Endothelial cell of umbilical vein (primary cell): ENCODE data around the gene IPPK. TPM values are rescaled to one million over a fixed set of nuclear protein-coding genes. Genes with fewer than 3 reads are reported as not detected.

Experiments
- BruUV-seq: library from RNA; stranded (reverse); fragments of 400-500 nt; replicated peaks from 2 replicates; lab custom pipeline; 2021; lab: Mats Ljungman, UMichigan
- CTCF ChIA-PET: fragments of 300-600, 350-600 bp; sonication (Branson Sonifier 250); formaldehyde crosslinking; loops from one replicate; lab custom pipeline; 2021; ENCODE audit warnings: antibody characterized with exemption, inconsistent platforms; lab: Charles Lee
- POLR2A ChIA-PET: fragments of 300-600, 350-600 bp; sonication (Branson Sonifier 250); formaldehyde crosslinking; loops from one replicate; lab custom pipeline; 2021; ENCODE audit warnings: antibody characterized with exemption, inconsistent platforms; lab: Charles Lee
- DNase-seq: peaks from one replicate; pipeline ENCODE4 v3.0.0-alpha.2; 2011; ENCODE audit warnings: low read depth, low spot score
- FAIRE-seq: peaks from 2 replicates; lab custom pipeline; 2011; peaks lifted over from hg19 to GRCh38; lab: Jason Lieb, UNC
- H2AFZ ChIP-seq: 2 replicates; pipeline ENCODE4 v1.6.0; 2012; ENCODE audit warnings: low read depth, low read length, control low read depth, inconsistent platforms
- H3K27ac ChIP-seq: 2 replicates; pipeline ENCODE4 v1.5.1; 2011; ENCODE audit warnings: low read depth, mild to moderate bottlenecking, control low read depth, low read length, moderate library complexity; ENCODE audit not compliant: insufficient read depth
- H3K27me3 ChIP-seq, 2 experiments: 2 replicates each; pipeline versions ENCODE4 v1.6.0 to v1.6.1; 2011; ENCODE audit warnings: low read length in 2 of 2, mixed read lengths in 1 of 2; ENCODE audit not compliant: control insufficient read depth in 2 of 2, insufficient read depth in 2 of 2
- H3K36me3 ChIP-seq, 2 experiments: 2 replicates in 1 of 2; 3 replicates in 1 of 2; pipeline ENCODE4 v1.5.1; 2011; ENCODE audit warnings: low read length in 2 of 2, mild to moderate bottlenecking in 1 of 2, moderate library complexity in 1 of 2; ENCODE audit not compliant: control insufficient read depth in 2 of 2, insufficient read depth in 2 of 2; ENCODE audit errors: extremely low read depth in 1 of 2
- H3K4me1 ChIP-seq: 3 replicates; pipeline ENCODE4 v1.5.1; 2011; ENCODE audit warnings: mild to moderate bottlenecking, low read length; ENCODE audit not compliant: control insufficient read depth, insufficient read depth; ENCODE audit errors: extremely low read depth
- H3K4me2 ChIP-seq: 2 replicates; pipeline ENCODE4 v1.6.1; 2011; ENCODE audit warnings: low read length, control low read depth, mixed read lengths; ENCODE audit not compliant: insufficient read depth
- H3K4me3 ChIP-seq, 3 experiments: fragments of 200-600 bp in 1 of 3; sonication (generic), shearing (Covaris generic) in 1 of 3; replicated peaks in 1 of 3; 2 replicates each; pipeline ENCODE4 v1.5.1; 2011 to 2016; ENCODE audit warnings: control low read depth in 3 of 3, low read length in 3 of 3, mild to moderate bottlenecking in 2 of 3, inconsistent platforms in 1 of 3, low read depth in 1 of 3, moderate library complexity in 1 of 3; ENCODE audit not compliant: insufficient read depth in 1 of 3
- H3K79me2 ChIP-seq: 2 replicates; pipeline ENCODE4 v1.6.0; 2012; ENCODE audit warnings: low read length, inconsistent platforms; ENCODE audit not compliant: control insufficient read depth, insufficient read depth
- H3K9ac ChIP-seq: replicated peaks from 2 replicates; pipeline ENCODE3; 2011; ENCODE audit warnings: low read length, control low read depth; ENCODE audit not compliant: insufficient read depth; ENCODE audit errors: extremely low read depth
- H3K9me1 ChIP-seq: replicated peaks from 3 replicates; pipeline ENCODE4 v1.6.0; 2011; ENCODE audit warnings: mild to moderate bottlenecking, low read length; ENCODE audit not compliant: control insufficient read depth, insufficient read depth; ENCODE audit errors: extremely low read depth
- H3K9me3 ChIP-seq: replicated peaks from 2 replicates; pipeline ENCODE4 v1.5.1; 2012; ENCODE audit warnings: low read length, inconsistent platforms; ENCODE audit not compliant: control insufficient read depth, insufficient read depth
- H4K20me1 ChIP-seq: replicated peaks from 2 replicates; pipeline ENCODE3; 2011; ENCODE audit warnings: mild to moderate bottlenecking, low read length; ENCODE audit not compliant: control insufficient read depth, insufficient read depth; ENCODE audit errors: extremely low read depth
- EZH2 ChIP-seq: IDR thresholded peaks from 2 replicates; pipeline ENCODE4 v1.6.1; 2012; ENCODE audit warnings: borderline replicate concordance, low read depth, mild to moderate bottlenecking, moderate library complexity, low read length, inconsistent platforms; ENCODE audit not compliant: severe bottlenecking
- FOS ChIP-seq: IDR thresholded peaks from 2 replicates; pipeline ENCODE4 v1.6.1; 2011; ENCODE audit warnings: mild to moderate bottlenecking, low read length, moderate library complexity, borderline replicate concordance; ENCODE audit not compliant: insufficient read depth
- GATA2 ChIP-seq: IDR thresholded peaks from 2 replicates; pipeline ENCODE4 v1.7.0; 2011; ENCODE audit warnings: low read depth, mild to moderate bottlenecking, moderate library complexity, mixed read lengths, low read length; ENCODE audit not compliant: insufficient read length, insufficient read depth
- JUN ChIP-seq: IDR thresholded peaks from 2 replicates; pipeline ENCODE4 v1.6.1; 2011; ENCODE audit warnings: borderline replicate concordance, low read depth; ENCODE audit not compliant: insufficient read length, insufficient read depth
- MYC ChIP-seq: IDR thresholded peaks from one replicate; pipeline ENCODE4 v1.6.1; 2011; ENCODE audit warnings: mild to moderate bottlenecking, low read depth, low read length
- POLR2A ChIP-seq: IDR thresholded peaks from 2 replicates; pipeline ENCODE4 v1.6.1; 2012; ENCODE audit warnings: low read depth, mild to moderate bottlenecking, control low read depth, low read length
- POLR2AphosphoS5 ChIP-seq: IDR thresholded peaks from 2 replicates; pipeline ENCODE4 v1.6.1; 2012; ENCODE audit warnings: low read depth, mild to moderate bottlenecking, control low read depth, low read length, moderate library complexity; ENCODE audit not compliant: insufficient read depth
- dilution Hi-C: fragments of 300-500 bp; cut with MboI; formaldehyde crosslinking; loops from one replicate; pipeline ENCODE4 v1.15.0; 2019; ENCODE audit warnings: low sequenced_read_pairs; ENCODE audit not compliant: extremely low pct_ligation_motif_present
- intact Hi-C: fragments of 100-400 bp; cut with micrococcal nuclease; formaldehyde crosslinking; loops from one replicate; pipeline ENCODE4 v1.10.0; 2022
- polyA plus RNA-seq, 4 experiments: library from polyadenylated mRNA; depleted of rRNA in 3 of 4; stranded (reverse) in 3 of 4; unstranded in 1 of 4; fragments of >200 nt; gene quantifications; 2 replicates each; pipeline versions ENCODE4 v1.2.1 to v1.2.3, GENCODE V29; 2011 to 2012; ENCODE audit warnings: missing spikeins in 1 of 4
- total RNA-seq: library from RNA; stranded (reverse); gene quantifications from 2 replicates; pipeline ENCODE4 v1.2.3, GENCODE V29; 2021
- TF ChIP-seq, protein P1 (sequence below): IDR thresholded peaks from 2 replicates; pipeline ENCODE4 v1.6.1; 2011; ENCODE audit not compliant: insufficient read depth, insufficient read length
- TF ChIP-seq, protein P2 (sequence below), 2 donors: IDR thresholded peaks; 1 replicate in 1 of 2; 2 replicates in 1 of 2; pipeline ENCODE4 v1.5.1; 2011; ENCODE audit warnings: low read length in 2 of 2, mild to moderate bottlenecking in 2 of 2, moderate library complexity in 2 of 2, control low read depth in 1 of 2, inconsistent platforms in 1 of 2, low read depth in 1 of 2; ENCODE audit not compliant: insufficient read depth in 1 of 2; ENCODE audit errors: extremely low read depth in 1 of 2

The IPPK gene
- total and polyA plus RNA-seq, 2 donors (not counting 3 experiments of a cell fraction or from before 2014, with no cell fraction given) = 14.0 to 28.0 TPM

DNA sequence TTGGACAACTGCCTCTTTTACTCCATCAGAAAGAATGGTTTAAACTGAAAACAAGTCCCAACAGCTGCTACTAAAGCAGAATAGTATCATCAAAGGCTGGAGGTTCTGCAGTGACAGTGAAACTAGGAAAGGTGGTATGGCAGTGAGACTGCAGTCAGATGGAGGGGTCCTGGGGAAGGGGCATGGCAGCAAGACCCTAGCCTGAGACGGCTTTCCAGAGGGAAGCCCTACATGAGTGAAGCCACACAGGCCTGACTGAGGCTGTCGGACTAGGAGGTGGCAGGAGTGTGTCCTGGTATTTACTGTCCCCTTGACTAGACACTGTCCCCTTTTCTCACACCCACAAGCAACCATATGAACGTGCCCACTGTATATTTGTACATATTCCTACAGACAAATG, 40.4 kb upstream of the IPPK start:
- H3K4me3 ChIP-seq = no peak overlapping the region
- no peak overlapping the region for H3K4me2 ChIP-seq
- TF ChIP-seq, protein P1, sequence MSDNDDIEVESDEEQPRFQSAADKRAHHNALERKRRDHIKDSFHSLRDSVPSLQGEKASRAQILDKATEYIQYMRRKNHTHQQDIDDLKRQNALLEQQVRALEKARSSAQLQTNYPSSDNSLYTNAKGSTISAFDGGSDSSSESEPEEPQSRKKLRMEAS = no peak
- no peak for TF ChIP-seq MYC
- no peak for TF ChIP-seq EZH2
- TF ChIP-seq POLR2A = no peak
- no peak for TF ChIP-seq GATA2
- TF ChIP-seq, protein P2, sequence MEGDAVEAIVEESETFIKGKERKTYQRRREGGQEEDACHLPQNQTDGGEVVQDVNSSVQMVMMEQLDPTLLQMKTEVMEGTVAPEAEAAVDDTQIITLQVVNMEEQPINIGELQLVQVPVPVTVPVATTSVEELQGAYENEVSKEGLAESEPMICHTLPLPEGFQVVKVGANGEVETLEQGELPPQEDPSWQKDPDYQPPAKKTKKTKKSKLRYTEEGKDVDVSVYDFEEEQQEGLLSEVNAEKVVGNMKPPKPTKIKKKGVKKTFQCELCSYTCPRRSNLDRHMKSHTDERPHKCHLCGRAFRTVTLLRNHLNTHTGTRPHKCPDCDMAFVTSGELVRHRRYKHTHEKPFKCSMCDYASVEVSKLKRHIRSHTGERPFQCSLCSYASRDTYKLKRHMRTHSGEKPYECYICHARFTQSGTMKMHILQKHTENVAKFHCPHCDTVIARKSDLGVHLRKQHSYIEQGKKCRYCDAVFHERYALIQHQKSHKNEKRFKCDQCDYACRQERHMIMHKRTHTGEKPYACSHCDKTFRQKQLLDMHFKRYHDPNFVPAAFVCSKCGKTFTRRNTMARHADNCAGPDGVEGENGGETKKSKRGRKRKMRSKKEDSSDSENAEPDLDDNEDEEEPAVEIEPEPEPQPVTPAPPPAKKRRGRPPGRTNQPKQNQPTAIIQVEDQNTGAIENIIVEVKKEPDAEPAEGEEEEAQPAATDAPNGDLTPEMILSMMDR (IDR thresholded peaks at IDR 0.05; ENCODE audit: extremely low read depth in 1 of 2, insufficient read depth in 1 of 2, low read depth in 1 of 2, low read length in 2 of 2) = no peak
- TF ChIP-seq FOS = no peak
- TF ChIP-seq POLR2AphosphoS5 = no peak
- TF ChIP-seq JUN = no peak
- POLR2A ChIA-PET = no interaction called here
- BruUV-seq = no TSS peak
- FAIRE-seq (no peak), DNase-seq (no peak)
- peaks cover 17% of the 10 kb centered on the region for H3K4me1 ChIP-seq
- H3K9me3 ChIP-seq = no peaks in the 10 kb centered on the region
- H4K20me1 ChIP-seq = no peaks in the 10 kb centered on the region
- H3K27ac ChIP-seq = no peak overlapping the region
- peaks cover 5 to 20% of the 10 kb centered on the region in 2 experiments for H3K36me3 ChIP-seq
- CTCF ChIA-PET = no interaction called here
- H3K27me3 ChIP-seq = no peaks in the 10 kb centered on the region
- no peaks in the 10 kb centered on the region for H3K9me1 ChIP-seq
- peaks cover 4% of the 10 kb centered on the region for H3K79me2 ChIP-seq
- no peak overlapping the region for H2AFZ ChIP-seq
- dilution Hi-C loops (no loop called here), intact Hi-C loops (no loop called here)
- H3K9ac ChIP-seq = no peak overlapping the region
